Measurements from ENCODE around the gene PAX7. TPM values are rescaled to one million over a fixed set of nuclear protein-coding genes. Genes with fewer than 3 reads are reported as not detected.

The PAX7 gene
- total and polyA plus RNA-seq, 9 of the 15 experiments (the other 6 are each of a cell fraction or from before 2014, with no cell fraction given), result not detected

DNA sequence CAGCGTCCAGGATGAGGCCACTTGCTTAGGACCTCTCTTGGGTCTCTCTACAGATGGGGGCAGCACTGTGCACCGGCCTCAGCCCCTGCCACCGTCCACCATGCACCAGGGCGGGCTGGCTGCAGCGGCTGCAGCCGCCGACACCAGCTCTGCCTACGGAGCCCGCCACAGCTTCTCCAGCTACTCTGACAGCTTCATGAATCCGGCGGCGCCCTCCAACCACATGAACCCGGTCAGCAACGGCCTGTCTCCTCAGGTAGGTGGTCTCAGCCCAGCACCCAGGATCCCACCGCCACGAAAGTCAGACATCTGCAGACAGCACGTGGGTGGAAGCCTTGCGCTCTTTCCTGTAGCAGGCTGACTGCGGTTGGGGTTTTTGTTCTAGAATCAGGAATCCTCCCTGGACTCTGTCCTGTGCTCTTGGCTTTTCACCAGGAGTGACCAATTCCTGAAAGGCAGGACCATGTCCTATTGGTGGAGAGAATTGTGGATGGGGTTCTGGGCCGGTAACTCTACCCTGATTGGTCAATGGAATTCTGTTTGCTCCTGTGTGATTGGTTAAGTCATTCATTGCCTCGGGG is 72.5 kb downstream of the PAX7 start:
- FAIRE-seq (peak; percentile 71), ATAC-seq (peak; percentile 84), DNase-seq (ENCODE audit: extremely low read depth in 1 of 4, low spot score in 3 of 4) (peak; percentile 24 to 71 (median 42))
- Histone ChIP-seq H3K9me3 (replicated peaks; ENCODE audit: control insufficient read depth, insufficient read depth, low read depth, low read length) (no peaks in the 10 kb centered on the region), H3K4me1 (replicated peaks in 1 of 2; ENCODE audit: control insufficient read depth in 2 of 2, insufficient read depth in 2 of 2, low read length in 2 of 2) (peaks cover 0 to 5% of the 10 kb centered on the region in 2 experiments; a peak in 1 of 5 replicates), H3K79me2 (ENCODE audit: control insufficient read depth, insufficient read depth, low read length) (no peaks in the 10 kb centered on the region), H2AFZ (ENCODE audit: low read depth, low read length) (peak overlapping the region; percentile 62; the same call in 1 of the 2 replicates), H3K9ac (ENCODE audit: insufficient read depth in 1 of 2, low read depth in 2 of 2, low read length in 2 of 2) (no peak overlapping the region), H4K20me1 (replicated peaks; ENCODE audit: control insufficient read depth, insufficient read depth, low read length) (peaks cover 8% of the 10 kb centered on the region; the same call in 1 of the 2 replicates), H3K9me1 (ENCODE audit: control insufficient read depth, insufficient read depth, low read length) (no peaks in the 10 kb centered on the region), H3K36me3 (ENCODE audit: control insufficient read depth, insufficient read depth, low read length) (no peaks in the 10 kb centered on the region), H3K27ac (ENCODE audit: extremely low read depth, low read depth, low read length) (no peak overlapping the region), H3K27me3 (ENCODE audit: control insufficient read depth in 2 of 2, insufficient read depth in 2 of 2, low read length in 2 of 2) (peaks cover 35 to 62% of the 10 kb centered on the region in 2 experiments), H3K4me2 (ENCODE audit: insufficient read depth, low read length) (0 out of 2 replicates have a peak overlapping the region, but pooled peaks have one; percentile 0), H3K4me3 (no peak overlapping the region)
- POLR2A ChIA-PET, result no interaction called here
- intact Hi-C loops (cut with micrococcal nuclease) (loop anchor here (2.0 kb wide), 1 partner anchor 118 kb away; no protein-coding TSS in a partner anchor), in situ Hi-C loops (cut with MboI) (no loop called here)
- CTCF ChIA-PET (ENCODE audit: low intra/inter-chr PET ratio), result no interaction called here
- whole genome bisulfite sequencing (ENCODE audit: insufficient coverage, low coverage, missing lambda C conversion rate), result 6% methylated on average over 21 of the region's 21 CpGs
- BruUV-seq (replicated peaks), result no TSS peak
- TF ChIP-seq COPS2 (conservative IDR thresholded peaks at IDR 0.05) (no peak), BMI1 (IDR thresholded peaks at IDR 0.05; ENCODE audit: low read length) (no peak), RAD21 (CRISPR knock-in tag; conservative IDR thresholded peaks at IDR 0.05 in 1 of 2, IDR thresholded peaks at IDR 0.05 in 1 of 2) (peak in 1 of 2 experiments; percentile 32; a peak in 2 of 4 replicates), MAFF (IDR thresholded peaks at IDR 0.05; ENCODE audit: low read length) (no peak), L3MBTL2 (IDR thresholded peaks at IDR 0.05) (peak; percentile 51; the same call in 1 of the 2 replicates), SREBF1 (IDR thresholded peaks at IDR 0.05; ENCODE audit: borderline replicate concordance, low read depth, low read length) (no peak), ATF1 (CRISPR knock-in tag; IDR thresholded peaks at IDR 0.05) (no peak), ATF1 (tag; IDR thresholded peaks at IDR 0.05) (no peak)
- TF ChIP-seq, protein P1, sequence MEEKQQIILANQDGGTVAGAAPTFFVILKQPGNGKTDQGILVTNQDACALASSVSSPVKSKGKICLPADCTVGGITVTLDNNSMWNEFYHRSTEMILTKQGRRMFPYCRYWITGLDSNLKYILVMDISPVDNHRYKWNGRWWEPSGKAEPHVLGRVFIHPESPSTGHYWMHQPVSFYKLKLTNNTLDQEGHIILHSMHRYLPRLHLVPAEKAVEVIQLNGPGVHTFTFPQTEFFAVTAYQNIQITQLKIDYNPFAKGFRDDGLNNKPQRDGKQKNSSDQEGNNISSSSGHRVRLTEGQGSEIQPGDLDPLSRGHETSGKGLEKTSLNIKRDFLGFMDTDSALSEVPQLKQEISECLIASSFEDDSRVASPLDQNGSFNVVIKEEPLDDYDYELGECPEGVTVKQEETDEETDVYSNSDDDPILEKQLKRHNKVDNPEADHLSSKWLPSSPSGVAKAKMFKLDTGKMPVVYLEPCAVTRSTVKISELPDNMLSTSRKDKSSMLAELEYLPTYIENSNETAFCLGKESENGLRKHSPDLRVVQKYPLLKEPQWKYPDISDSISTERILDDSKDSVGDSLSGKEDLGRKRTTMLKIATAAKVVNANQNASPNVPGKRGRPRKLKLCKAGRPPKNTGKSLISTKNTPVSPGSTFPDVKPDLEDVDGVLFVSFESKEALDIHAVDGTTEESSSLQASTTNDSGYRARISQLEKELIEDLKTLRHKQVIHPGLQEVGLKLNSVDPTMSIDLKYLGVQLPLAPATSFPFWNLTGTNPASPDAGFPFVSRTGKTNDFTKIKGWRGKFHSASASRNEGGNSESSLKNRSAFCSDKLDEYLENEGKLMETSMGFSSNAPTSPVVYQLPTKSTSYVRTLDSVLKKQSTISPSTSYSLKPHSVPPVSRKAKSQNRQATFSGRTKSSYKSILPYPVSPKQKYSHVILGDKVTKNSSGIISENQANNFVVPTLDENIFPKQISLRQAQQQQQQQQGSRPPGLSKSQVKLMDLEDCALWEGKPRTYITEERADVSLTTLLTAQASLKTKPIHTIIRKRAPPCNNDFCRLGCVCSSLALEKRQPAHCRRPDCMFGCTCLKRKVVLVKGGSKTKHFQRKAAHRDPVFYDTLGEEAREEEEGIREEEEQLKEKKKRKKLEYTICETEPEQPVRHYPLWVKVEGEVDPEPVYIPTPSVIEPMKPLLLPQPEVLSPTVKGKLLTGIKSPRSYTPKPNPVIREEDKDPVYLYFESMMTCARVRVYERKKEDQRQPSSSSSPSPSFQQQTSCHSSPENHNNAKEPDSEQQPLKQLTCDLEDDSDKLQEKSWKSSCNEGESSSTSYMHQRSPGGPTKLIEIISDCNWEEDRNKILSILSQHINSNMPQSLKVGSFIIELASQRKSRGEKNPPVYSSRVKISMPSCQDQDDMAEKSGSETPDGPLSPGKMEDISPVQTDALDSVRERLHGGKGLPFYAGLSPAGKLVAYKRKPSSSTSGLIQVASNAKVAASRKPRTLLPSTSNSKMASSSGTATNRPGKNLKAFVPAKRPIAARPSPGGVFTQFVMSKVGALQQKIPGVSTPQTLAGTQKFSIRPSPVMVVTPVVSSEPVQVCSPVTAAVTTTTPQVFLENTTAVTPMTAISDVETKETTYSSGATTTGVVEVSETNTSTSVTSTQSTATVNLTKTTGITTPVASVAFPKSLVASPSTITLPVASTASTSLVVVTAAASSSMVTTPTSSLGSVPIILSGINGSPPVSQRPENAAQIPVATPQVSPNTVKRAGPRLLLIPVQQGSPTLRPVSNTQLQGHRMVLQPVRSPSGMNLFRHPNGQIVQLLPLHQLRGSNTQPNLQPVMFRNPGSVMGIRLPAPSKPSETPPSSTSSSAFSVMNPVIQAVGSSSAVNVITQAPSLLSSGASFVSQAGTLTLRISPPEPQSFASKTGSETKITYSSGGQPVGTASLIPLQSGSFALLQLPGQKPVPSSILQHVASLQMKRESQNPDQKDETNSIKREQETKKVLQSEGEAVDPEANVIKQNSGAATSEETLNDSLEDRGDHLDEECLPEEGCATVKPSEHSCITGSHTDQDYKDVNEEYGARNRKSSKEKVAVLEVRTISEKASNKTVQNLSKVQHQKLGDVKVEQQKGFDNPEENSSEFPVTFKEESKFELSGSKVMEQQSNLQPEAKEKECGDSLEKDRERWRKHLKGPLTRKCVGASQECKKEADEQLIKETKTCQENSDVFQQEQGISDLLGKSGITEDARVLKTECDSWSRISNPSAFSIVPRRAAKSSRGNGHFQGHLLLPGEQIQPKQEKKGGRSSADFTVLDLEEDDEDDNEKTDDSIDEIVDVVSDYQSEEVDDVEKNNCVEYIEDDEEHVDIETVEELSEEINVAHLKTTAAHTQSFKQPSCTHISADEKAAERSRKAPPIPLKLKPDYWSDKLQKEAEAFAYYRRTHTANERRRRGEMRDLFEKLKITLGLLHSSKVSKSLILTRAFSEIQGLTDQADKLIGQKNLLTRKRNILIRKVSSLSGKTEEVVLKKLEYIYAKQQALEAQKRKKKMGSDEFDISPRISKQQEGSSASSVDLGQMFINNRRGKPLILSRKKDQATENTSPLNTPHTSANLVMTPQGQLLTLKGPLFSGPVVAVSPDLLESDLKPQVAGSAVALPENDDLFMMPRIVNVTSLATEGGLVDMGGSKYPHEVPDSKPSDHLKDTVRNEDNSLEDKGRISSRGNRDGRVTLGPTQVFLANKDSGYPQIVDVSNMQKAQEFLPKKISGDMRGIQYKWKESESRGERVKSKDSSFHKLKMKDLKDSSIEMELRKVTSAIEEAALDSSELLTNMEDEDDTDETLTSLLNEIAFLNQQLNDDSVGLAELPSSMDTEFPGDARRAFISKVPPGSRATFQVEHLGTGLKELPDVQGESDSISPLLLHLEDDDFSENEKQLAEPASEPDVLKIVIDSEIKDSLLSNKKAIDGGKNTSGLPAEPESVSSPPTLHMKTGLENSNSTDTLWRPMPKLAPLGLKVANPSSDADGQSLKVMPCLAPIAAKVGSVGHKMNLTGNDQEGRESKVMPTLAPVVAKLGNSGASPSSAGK (IDR thresholded peaks at IDR 0.05), result peak; percentile 37
